GM13977 (cell line): Measurements from ENCODE around the gene STT3B.
"Not testable (repeated sequence)": the region's sequence is repeated elsewhere in the genome, so short reads cannot be mapped to it uniquely, and the experiment has no call there.

Experiments
- DNase-seq: peaks from one replicate; pipeline ENCODE4 v3.0.0; 2012; ENCODE audit warnings: low spot score
- in situ Hi-C: fragments of 300-500 bp; cut with MboI; formaldehyde crosslinking; loops from one replicate; pipeline ENCODE4 v1.12.0; 2022; ENCODE audit warnings: low sequenced_read_pairs, low pct_unique_long_range_greater_than_20kb, mixed read lengths, inconsistent platforms; ENCODE audit not compliant: unreplicated experiment
- TF ChIP-seq, protein P1 (sequence below): IDR thresholded peaks from 2 replicates; pipeline ENCODE4 v1.5.1; 2012; ENCODE audit warnings: mild to moderate bottlenecking, control low read depth; ENCODE audit not compliant: insufficient read depth; ENCODE audit errors: extremely low read depth, missing control alignments

The STT3B gene

DNA sequence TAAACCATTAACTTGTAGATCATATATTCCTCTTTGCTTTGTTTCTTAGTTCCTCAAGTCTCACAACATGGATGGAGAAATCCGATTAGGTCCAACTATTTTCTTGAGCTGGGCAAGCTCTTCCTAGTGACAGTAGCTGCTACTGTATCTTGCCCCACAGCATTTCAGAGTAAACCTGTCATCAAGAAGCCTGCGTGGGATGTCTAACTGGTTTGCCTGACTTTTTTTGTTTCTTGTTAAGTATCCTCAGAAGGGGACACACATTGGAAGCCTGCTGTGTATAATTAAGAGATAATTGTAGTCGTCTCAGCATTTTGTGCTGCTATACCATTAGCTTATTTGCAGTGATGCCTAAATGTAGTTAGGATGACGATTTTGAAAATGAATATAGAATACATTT, 29.3 kb upstream of the STT3B start:
- DNase-seq, result no peak
- in situ Hi-C loops, result no loop called here
- TF ChIP-seq, protein P1, sequence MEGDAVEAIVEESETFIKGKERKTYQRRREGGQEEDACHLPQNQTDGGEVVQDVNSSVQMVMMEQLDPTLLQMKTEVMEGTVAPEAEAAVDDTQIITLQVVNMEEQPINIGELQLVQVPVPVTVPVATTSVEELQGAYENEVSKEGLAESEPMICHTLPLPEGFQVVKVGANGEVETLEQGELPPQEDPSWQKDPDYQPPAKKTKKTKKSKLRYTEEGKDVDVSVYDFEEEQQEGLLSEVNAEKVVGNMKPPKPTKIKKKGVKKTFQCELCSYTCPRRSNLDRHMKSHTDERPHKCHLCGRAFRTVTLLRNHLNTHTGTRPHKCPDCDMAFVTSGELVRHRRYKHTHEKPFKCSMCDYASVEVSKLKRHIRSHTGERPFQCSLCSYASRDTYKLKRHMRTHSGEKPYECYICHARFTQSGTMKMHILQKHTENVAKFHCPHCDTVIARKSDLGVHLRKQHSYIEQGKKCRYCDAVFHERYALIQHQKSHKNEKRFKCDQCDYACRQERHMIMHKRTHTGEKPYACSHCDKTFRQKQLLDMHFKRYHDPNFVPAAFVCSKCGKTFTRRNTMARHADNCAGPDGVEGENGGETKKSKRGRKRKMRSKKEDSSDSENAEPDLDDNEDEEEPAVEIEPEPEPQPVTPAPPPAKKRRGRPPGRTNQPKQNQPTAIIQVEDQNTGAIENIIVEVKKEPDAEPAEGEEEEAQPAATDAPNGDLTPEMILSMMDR, result no peak

GRCh38 chr3:31504230-31504629, 28.5 kb upstream of the STT3B start:
- TF ChIP-seq, protein P1, result no peak
- in situ Hi-C loops, result no loop called here

DNA sequence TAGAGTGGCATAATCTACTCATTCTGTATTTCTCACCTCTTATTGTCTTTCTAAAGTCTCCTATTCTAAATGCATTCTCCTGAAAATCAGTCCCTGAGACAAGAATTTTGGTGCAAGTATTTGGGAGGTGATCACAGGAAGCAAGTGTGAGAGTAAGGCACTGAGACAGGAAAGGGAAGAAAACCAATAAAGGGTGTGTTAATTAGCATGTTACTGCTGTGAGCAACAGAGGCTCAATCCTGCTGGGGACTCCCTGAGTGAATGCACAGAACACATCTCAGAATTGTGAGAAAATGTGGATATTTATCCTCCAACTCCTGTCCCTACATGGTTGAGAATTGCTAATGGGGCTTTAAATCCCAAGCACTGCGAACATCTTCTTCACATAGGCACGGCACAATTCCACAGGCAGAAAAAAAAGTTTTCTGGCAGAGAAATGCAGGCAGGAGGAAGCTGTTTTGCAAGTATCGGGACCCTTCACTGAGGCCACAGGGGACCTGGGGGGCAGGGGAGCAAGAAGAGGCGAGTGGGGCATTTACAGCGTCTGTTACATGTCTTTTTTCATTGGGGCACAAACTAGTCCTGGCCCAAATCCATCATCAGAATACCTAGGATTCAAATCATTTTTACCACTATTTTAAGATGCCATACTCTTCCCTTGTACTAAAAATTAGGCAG, 27.2 kb upstream of the STT3B start:
- TF ChIP-seq, protein P1, result no peak
- in situ Hi-C loops, result no loop called here
- no peak for DNase-seq

More at GRCh38 chr3:31504230-31504629, 28.5 kb upstream of the STT3B start:
- DNase-seq, result no peak

DNA sequence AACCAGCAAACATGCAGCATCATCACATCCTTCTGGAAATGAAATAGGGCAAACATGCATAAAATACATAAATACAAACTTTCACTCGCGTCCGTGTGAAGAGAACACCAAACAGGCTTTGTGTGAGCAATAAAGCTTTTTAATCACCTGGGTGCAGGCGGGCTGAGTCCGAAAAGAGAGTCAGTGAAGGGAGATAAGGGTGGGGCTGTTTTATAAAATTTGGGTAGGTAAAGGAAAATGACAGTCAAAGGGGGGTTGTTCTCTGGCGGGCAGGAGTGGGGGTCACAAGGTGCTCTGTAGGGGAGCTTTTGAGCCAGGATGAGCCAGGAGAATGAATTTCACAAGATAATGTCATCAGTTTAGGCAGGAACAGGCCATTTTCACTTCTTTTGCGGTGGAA, 26.2 kb upstream of the STT3B start:
- in situ Hi-C loops, DNase-seq: not testable (repeated sequence)

DNA sequence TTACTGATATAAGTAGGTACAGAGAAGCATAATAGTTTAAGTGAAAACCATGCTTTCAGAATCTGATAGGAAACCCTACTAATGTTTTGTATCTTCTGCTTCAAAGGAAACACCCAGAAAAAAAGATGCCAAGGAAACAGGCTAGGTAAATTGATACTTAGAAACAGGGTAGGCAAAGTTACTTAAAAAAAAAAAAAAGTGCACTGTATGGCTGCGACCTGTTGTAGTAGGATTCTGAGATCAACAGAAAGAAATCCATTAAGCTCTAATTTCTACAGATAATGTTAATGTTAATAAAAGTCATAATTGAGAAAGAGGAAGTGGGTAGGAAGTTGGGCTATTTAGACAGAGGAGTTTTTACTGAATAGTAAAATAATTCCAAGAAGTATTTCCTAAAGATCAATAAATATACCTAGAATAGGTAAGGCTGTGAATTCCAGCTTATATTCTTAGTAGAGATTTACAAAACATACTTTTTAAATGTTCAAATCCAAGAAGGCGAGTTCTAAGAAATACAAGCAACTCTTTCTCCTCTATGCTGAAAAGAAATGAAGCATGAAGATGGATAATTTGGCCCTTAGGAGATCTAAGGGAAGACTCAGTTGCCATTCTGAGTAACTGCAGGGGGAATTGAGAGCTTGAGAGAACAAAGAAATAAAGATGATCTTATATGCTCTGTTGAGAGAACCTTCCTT, 24.1 kb upstream of the STT3B start:
- TF ChIP-seq, protein P1, result no peak
- no peak for DNase-seq
- in situ Hi-C loops, result no loop called here

- TF ChIP-seq, protein P1, result no peak
- DNase-seq, result no peak
- in situ Hi-C loops, result no loop called here
Measured at GRCh38 chr3:31509147-31509728, 23.5 kb upstream of the STT3B start.

DNA sequence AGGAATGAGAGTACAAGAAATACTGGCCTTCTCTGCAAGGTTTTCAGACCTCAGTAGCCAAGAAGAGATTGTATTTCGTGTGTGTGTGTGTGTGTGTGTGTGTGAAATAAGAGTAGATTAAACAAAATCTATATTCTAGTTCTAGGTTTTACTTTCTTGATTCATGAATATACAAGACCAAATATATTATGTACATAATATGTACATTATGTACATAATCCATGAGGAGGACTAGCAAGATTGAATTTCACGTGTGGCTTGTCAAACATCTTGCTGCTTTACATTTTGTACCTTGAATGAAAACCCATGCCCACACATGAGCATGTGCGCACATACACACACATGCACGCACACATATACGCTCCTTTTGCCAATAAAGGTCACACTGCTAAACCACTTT, 18.2 kb upstream of the STT3B start:
- TF ChIP-seq, protein P1, result no peak
- in situ Hi-C loops, result no loop called here
- no peak for DNase-seq
